Measurements from ENCODE around the gene C1QTNF1. TPM values are rescaled to one million over a fixed set of nuclear protein-coding genes. Genes with fewer than 3 reads are reported as not detected.

C1QTNF1 gene
- total RNA-seq, 1 donor: 42.1 TPM

- H3K4me3 ChIP-seq (ENCODE audit: low read depth, low read length): no peak overlapping the region
- no peak for DNase-seq (ENCODE audit: low read depth)
- no peak for TF ChIP-seq CTCF (IDR thresholded peaks at IDR 0.05; ENCODE audit: insufficient read depth, low read length)
Measured at GRCh38 chr17:79096477-79096876, 72.5 kb downstream of the C1QTNF1 start.

GRCh38 chr17:79097226-79098055, 73.5 kb downstream of the C1QTNF1 start:
- H3K4me3 ChIP-seq (ENCODE audit: low read depth, low read length): no peak overlapping the region
- TF ChIP-seq CTCF (IDR thresholded peaks at IDR 0.05; ENCODE audit: insufficient read depth, low read length): no peak
- no peak for DNase-seq (ENCODE audit: low read depth)

DNA sequence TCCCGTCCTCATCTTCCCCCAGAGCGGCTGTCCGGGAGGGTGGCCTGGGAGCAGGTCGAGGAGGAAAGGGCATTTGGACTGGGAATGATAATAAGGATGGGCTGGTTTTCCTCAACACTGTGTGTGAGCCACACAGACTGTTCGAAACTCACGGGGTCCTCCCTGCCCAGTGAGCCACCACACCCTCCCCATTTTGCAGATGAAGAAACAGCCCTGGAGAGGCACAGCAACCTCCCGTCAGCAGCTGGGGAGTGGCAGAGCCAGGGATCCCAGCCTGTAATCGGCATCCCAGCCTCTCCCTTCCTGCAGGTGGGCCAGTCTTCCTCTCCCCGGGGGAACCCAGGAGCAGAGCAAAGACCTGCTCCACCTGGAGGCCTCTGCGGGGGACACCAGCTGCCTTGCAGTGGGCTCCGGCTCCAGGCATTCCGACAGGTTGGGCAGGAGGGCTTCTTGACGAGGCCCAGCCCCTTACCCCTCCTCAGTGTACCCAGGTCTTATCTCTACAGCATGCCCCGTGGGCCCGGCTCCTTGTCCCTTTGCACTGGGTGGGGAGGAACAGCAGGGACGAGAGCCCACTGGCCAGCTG, 74.4 kb downstream of the C1QTNF1 start:
- H3K4me3 ChIP-seq (ENCODE audit: low read depth, low read length): no peak overlapping the region
- DNase-seq (ENCODE audit: low read depth): no peak
- no peak for TF ChIP-seq CTCF (IDR thresholded peaks at IDR 0.05; ENCODE audit: insufficient read depth, low read length)

Other genes with a start within 250 kb of the C1QTNF1 start
- 7.8 and 13.8 TPM in 2 replicates for gene CYTH1, start 241.9 kb upstream of the C1QTNF1 start, total RNA-seq (ENCODE audit: low replicate concordance)
- gene USP36, start 183.4 kb upstream of the C1QTNF1 start, total RNA-seq (ENCODE audit: low replicate concordance): 27.5 and 36.7 TPM in 2 replicates
- 1.5 and 3.3 TPM in 2 replicates for gene CEP295NL, start 121.0 kb upstream of the C1QTNF1 start, total RNA-seq (ENCODE audit: low replicate concordance)
- gene TIMP2, start 98.8 kb upstream of the C1QTNF1 start, total RNA-seq (ENCODE audit: low replicate concordance): 132 and 180 TPM in 2 replicates
- gene LGALS3BP, start 44.2 kb upstream of the C1QTNF1 start, total RNA-seq (ENCODE audit: low replicate concordance): 87.2 and 270 TPM in 2 replicates
- gene CANT1, start 14.4 kb upstream of the C1QTNF1 start, total RNA-seq (ENCODE audit: low replicate concordance): 33.4 and 53.0 TPM in 2 replicates
- 8.4 and 18.6 TPM in 2 replicates for gene ENGASE, start 50.7 kb downstream of the C1QTNF1 start, total RNA-seq (ENCODE audit: low replicate concordance)

All from fibroblast of the aortic adventitia (primary cell).